HEK293T (cell line): ENCODE data around the gene POP4.

Experiments used
- ARNT ChIP-seq: fragments of 450-650 bp; IDR thresholded peaks from 2 replicates; pipeline ENCODE4 v1.6.1; 2017; ENCODE audit warnings: mild to moderate bottlenecking
- BHLHE40 ChIP-seq: fragments of 450-650 bp; IDR thresholded peaks from 2 replicates; pipeline ENCODE4 v1.6.1; 2016; ENCODE audit warnings: mild to moderate bottlenecking, moderate library complexity, borderline replicate concordance
- CTBP1 ChIP-seq: fragments of 450-650 bp; IDR thresholded peaks from 2 replicates; pipeline ENCODE4 v1.6.1; 2016; ENCODE audit warnings: borderline replicate concordance
- FOXK2 ChIP-seq: fragments of 450-650 bp; IDR thresholded peaks from 2 replicates; pipeline ENCODE4 v1.6.1; 2016; ENCODE audit warnings: mild to moderate bottlenecking
- FOXM1 ChIP-seq: fragments of 450-650 bp; IDR thresholded peaks from 2 replicates; pipeline ENCODE4 v1.6.1; 2017; ENCODE audit warnings: mild to moderate bottlenecking, borderline replicate concordance
- HDGF ChIP-seq: fragments of 450-650 bp; IDR thresholded peaks from 2 replicates; pipeline ENCODE4 v1.6.1; 2017; ENCODE audit warnings: antibody characterized with exemption, borderline replicate concordance
- LEF1 ChIP-seq: fragments of 450-650 bp; IDR thresholded peaks from 2 replicates; pipeline ENCODE4 v1.6.1; 2017; ENCODE audit warnings: mild to moderate bottlenecking, borderline replicate concordance
- SP1 ChIP-seq: fragments of 450-650 bp; IDR thresholded peaks from 2 replicates; pipeline ENCODE4 v1.6.1; 2017
- SUZ12 ChIP-seq: fragments of 450-650 bp; IDR thresholded peaks from 2 replicates; pipeline ENCODE4 v1.6.1; 2016; ENCODE audit warnings: mild to moderate bottlenecking
- ZNF384 ChIP-seq: fragments of 450-650 bp; IDR thresholded peaks from 2 replicates; pipeline ENCODE4 v1.6.1; 2016
- TF ChIP-seq, protein P1 (sequence below): fragments of 450-650 bp; IDR thresholded peaks from 2 replicates; pipeline ENCODE4 v1.6.1; 2016

DNA sequence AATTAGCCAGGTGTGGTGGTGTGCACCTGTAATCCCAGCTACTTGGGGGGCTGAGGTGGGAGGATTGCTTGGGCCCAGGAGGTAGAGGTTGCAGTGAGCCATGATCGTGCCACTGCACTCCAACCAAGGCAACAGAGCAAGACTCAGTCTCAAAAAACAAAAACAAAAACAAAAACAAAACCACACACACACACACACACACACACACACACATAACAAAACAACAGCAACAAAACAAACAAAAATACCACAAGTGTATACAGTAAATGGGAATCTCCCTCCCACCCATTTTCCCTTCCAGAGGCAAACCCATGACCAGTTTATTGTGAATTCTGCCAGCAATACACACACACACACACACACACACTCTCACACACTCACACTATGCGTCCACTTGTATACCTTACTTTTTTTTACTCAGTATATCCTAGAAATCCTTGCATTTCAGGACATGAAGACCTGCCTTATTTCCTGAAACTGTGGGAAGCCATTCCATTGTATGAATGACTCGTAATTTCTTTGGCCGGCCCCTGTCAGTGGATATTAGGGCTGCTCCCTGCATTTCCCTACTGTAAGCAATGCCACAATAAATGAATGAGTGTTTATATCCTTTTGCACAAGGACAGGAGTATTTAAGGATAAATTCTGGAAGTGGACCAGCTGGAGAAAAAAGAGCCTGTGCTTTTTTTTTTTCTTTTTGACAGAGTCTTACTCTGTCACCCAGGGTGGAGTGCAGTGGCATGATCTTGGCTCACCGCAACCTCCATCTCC, 52.3 kb downstream of the POP4 start:
- TF ChIP-seq, protein P1, sequence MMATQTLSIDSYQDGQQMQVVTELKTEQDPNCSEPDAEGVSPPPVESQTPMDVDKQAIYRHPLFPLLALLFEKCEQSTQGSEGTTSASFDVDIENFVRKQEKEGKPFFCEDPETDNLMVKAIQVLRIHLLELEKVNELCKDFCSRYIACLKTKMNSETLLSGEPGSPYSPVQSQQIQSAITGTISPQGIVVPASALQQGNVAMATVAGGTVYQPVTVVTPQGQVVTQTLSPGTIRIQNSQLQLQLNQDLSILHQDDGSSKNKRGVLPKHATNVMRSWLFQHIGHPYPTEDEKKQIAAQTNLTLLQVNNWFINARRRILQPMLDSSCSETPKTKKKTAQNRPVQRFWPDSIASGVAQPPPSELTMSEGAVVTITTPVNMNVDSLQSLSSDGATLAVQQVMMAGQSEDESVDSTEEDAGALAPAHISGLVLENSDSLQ, result no peak
- TF ChIP-seq ZNF384 (no peak), ARNT (no peak), SP1 (no peak), FOXM1 (no peak), FOXK2 (no peak), LEF1 (no peak), HDGF (no peak), BHLHE40 (no peak), CTBP1 (no peak), SUZ12 (no peak)
